Measurements from ENCODE around the gene EOLA1.
A peak's percentile ranks its signal among the peaks of the same experiment; 100 is the strongest.
"Not testable (repeated sequence)": the region's sequence is repeated elsewhere in the genome, so short reads cannot be mapped to it uniquely, and the experiment has no call there.

EOLA1 gene

DNA sequence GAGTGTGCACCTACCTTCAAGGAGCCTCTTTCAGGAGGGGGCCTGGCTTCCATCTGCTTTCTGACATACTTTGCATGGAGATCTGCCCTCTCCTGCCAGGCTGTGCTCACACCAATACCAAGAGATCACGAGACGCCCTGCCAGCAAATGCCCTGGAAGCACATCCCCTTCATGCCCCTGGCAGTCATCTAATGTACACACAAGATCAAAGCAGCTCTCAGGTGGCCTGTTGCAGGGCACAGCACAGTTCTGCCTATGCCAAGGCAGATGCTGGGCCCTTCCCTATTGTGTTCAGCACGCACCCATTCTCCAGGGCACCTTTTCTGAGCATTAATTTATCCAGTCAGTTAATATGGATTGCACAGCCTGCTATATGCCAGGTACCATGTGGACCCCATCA lies 7.9 kb upstream of the EOLA1 start:
- not testable (repeated sequence) for H3K4me3 ChIP-seq (ENCODE audit: low read length); H3K56ac ChIP-seq (ENCODE audit: low read length); H2BK5ac ChIP-seq (ENCODE audit: low read length); H4K5ac ChIP-seq (ENCODE audit: low read length); H3K27me3 ChIP-seq (ENCODE audit: insufficient read depth, low read length, poor library complexity); H3K4me1 ChIP-seq (ENCODE audit: control insufficient read depth, low read depth, low read length); H2BK15ac ChIP-seq (replicated peaks; ENCODE audit: low read depth); H3K36me3 ChIP-seq (ENCODE audit: control insufficient read depth, insufficient read depth, low read length); H3K4me2 ChIP-seq (ENCODE audit: low read length); H3K79me2 ChIP-seq (ENCODE audit: control insufficient read depth, insufficient read depth, low read length); H3K18ac ChIP-seq (ENCODE audit: low read length); H3K27ac ChIP-seq (ENCODE audit: low read depth, low read length); H3K4ac ChIP-seq (ENCODE audit: low read depth, low read length); H3K9ac ChIP-seq (ENCODE audit: low read length); H3K79me1 ChIP-seq (ENCODE audit: low read length); H4K8ac ChIP-seq (ENCODE audit: low read depth, low read length); DNase-seq; H2BK120ac ChIP-seq (ENCODE audit: low read depth, low read length); H2AK5ac ChIP-seq (ENCODE audit: low read length); H3K23ac ChIP-seq (ENCODE audit: low read length)
- WGBS (ENCODE audit: extremely low coverage, insufficient coverage, low lambda C conversion rate): no CpG with 5 or more reads among the region's 3 CpGs

DNA sequence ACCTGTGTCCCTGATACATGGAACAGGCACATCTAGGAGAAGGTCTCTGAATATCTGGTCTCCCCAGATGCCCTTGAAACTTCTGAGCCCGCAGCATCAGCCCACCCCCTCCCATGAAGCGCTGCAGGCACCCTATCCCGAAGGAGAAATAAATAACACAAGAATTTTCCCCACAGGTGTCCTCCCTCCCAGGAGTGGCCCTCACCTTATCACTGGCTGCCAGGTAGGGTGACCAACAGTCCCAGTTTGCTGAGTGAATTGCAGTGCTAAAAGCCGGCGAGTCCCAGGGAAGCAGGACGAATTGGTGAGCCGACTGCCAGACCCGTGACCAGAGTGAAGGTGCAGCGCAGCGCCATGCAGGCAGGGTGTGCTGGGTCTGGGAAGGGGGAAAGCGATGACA lies 6.8 kb upstream of the EOLA1 start:
- not testable (repeated sequence) for H3K4me2 ChIP-seq (ENCODE audit: low read length); H3K18ac ChIP-seq (ENCODE audit: low read length); H3K9ac ChIP-seq (ENCODE audit: low read length); H3K4ac ChIP-seq (ENCODE audit: low read depth, low read length); H2BK15ac ChIP-seq (replicated peaks; ENCODE audit: low read depth); H3K36me3 ChIP-seq (ENCODE audit: control insufficient read depth, insufficient read depth, low read length); H3K23ac ChIP-seq (ENCODE audit: low read length); H3K79me2 ChIP-seq (ENCODE audit: control insufficient read depth, insufficient read depth, low read length); H2BK5ac ChIP-seq (ENCODE audit: low read length); H2AK5ac ChIP-seq (ENCODE audit: low read length); H3K27ac ChIP-seq (ENCODE audit: low read depth, low read length); H3K4me1 ChIP-seq (ENCODE audit: control insufficient read depth, low read depth, low read length); H3K56ac ChIP-seq (ENCODE audit: low read length); H4K5ac ChIP-seq (ENCODE audit: low read length); H2BK120ac ChIP-seq (ENCODE audit: low read depth, low read length); H3K27me3 ChIP-seq (ENCODE audit: insufficient read depth, low read length, poor library complexity); H3K4me3 ChIP-seq (ENCODE audit: low read length); H3K79me1 ChIP-seq (ENCODE audit: low read length); H4K8ac ChIP-seq (ENCODE audit: low read depth, low read length); DNase-seq
- no CpG with 5 or more reads among the region's 11 CpGs for WGBS (ENCODE audit: extremely low coverage, insufficient coverage, low lambda C conversion rate)

DNA sequence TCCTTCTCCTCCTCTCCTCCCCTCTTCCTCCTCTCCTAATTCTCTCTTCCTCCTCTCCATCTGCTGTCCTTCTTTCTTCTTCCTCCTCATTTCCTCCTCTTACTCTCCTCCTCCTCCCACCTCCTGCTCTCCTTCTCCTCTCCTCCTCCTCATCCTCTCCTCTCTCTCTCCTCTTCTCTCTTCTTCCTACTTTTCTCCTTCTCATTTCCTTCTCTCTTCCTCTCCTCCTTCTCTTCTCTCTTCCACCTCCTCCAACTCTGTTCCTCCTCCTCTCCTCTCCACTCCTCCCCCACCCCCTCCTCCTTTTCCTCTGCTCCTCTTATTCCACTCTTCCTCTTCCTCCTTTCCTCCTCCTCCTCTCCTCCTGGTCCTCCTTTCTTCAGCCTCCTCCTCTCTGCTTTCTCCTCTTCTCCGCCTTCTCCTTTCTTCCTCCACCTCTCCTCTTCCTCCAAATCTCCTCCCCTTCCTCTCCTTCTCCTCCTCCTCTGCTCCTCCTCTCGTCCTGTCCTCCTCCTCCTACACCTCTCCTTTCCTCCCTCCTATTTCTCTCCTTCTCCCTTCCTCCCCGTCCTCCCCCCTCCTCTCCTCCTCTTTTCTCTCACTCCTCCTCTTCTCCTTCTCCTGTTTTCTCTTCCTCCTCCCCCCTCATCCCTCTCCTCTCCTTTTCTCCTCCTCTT lies 5.7 kb upstream of the EOLA1 start:
- H3K4ac ChIP-seq (ENCODE audit: low read depth, low read length); H3K36me3 ChIP-seq (ENCODE audit: control insufficient read depth, insufficient read depth, low read length); H3K9ac ChIP-seq (ENCODE audit: low read length); H3K79me2 ChIP-seq (ENCODE audit: control insufficient read depth, insufficient read depth, low read length); H3K18ac ChIP-seq (ENCODE audit: low read length); H2BK120ac ChIP-seq (ENCODE audit: low read depth, low read length); H3K23ac ChIP-seq (ENCODE audit: low read length); H3K4me2 ChIP-seq (ENCODE audit: low read length); H4K8ac ChIP-seq (ENCODE audit: low read depth, low read length); H3K27ac ChIP-seq (ENCODE audit: low read depth, low read length); H3K56ac ChIP-seq (ENCODE audit: low read length); H2AK5ac ChIP-seq (ENCODE audit: low read length); DNase-seq; H3K27me3 ChIP-seq (ENCODE audit: insufficient read depth, low read length, poor library complexity); H3K79me1 ChIP-seq (ENCODE audit: low read length); H3K4me3 ChIP-seq (ENCODE audit: low read length); H3K4me1 ChIP-seq (ENCODE audit: control insufficient read depth, low read depth, low read length); H2BK15ac ChIP-seq (replicated peaks; ENCODE audit: low read depth); H2BK5ac ChIP-seq (ENCODE audit: low read length); H4K5ac ChIP-seq (ENCODE audit: low read length): not testable (repeated sequence)
- WGBS (ENCODE audit: extremely low coverage, insufficient coverage, low lambda C conversion rate): no CpG with 5 or more reads among the region's 3 CpGs

DNA sequence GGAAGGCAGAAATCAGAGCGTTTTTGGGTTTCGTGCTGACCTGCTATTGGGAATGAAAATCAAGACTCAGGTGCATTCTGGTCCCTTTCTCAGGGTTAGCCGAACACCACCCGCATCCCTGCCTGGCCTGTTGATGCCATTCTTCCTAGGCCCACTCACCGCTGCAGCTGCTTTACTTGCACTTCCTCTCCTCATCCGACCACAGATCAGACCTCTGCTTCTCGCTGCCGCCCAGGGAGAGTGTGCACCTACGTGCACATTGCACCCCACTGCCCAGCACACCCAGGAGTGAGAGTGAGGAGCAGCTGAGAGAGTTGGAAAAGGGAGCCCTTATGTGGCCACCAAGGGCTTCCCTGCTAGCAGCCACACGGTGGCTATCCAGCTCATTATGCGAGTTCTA lies 3.3 kb upstream of the EOLA1 start:
- DNase-seq; H3K79me2 ChIP-seq (ENCODE audit: control insufficient read depth, insufficient read depth, low read length); H3K79me1 ChIP-seq (ENCODE audit: low read length); H2BK15ac ChIP-seq (replicated peaks; ENCODE audit: low read depth); H4K8ac ChIP-seq (ENCODE audit: low read depth, low read length); H3K27ac ChIP-seq (ENCODE audit: low read depth, low read length); H4K5ac ChIP-seq (ENCODE audit: low read length); H2AK5ac ChIP-seq (ENCODE audit: low read length); H3K27me3 ChIP-seq (ENCODE audit: insufficient read depth, low read length, poor library complexity); H3K36me3 ChIP-seq (ENCODE audit: control insufficient read depth, insufficient read depth, low read length); H3K4me2 ChIP-seq (ENCODE audit: low read length); H2BK120ac ChIP-seq (ENCODE audit: low read depth, low read length); H3K23ac ChIP-seq (ENCODE audit: low read length); H3K4me1 ChIP-seq (ENCODE audit: control insufficient read depth, low read depth, low read length); H2BK5ac ChIP-seq (ENCODE audit: low read length); H3K4ac ChIP-seq (ENCODE audit: low read depth, low read length); H3K9ac ChIP-seq (ENCODE audit: low read length); H3K18ac ChIP-seq (ENCODE audit: low read length); H3K56ac ChIP-seq (ENCODE audit: low read length); H3K4me3 ChIP-seq (ENCODE audit: low read length): not testable (repeated sequence)
- no CpG with 5 or more reads among the region's 11 CpGs for WGBS (ENCODE audit: extremely low coverage, insufficient coverage, low lambda C conversion rate)

DNA sequence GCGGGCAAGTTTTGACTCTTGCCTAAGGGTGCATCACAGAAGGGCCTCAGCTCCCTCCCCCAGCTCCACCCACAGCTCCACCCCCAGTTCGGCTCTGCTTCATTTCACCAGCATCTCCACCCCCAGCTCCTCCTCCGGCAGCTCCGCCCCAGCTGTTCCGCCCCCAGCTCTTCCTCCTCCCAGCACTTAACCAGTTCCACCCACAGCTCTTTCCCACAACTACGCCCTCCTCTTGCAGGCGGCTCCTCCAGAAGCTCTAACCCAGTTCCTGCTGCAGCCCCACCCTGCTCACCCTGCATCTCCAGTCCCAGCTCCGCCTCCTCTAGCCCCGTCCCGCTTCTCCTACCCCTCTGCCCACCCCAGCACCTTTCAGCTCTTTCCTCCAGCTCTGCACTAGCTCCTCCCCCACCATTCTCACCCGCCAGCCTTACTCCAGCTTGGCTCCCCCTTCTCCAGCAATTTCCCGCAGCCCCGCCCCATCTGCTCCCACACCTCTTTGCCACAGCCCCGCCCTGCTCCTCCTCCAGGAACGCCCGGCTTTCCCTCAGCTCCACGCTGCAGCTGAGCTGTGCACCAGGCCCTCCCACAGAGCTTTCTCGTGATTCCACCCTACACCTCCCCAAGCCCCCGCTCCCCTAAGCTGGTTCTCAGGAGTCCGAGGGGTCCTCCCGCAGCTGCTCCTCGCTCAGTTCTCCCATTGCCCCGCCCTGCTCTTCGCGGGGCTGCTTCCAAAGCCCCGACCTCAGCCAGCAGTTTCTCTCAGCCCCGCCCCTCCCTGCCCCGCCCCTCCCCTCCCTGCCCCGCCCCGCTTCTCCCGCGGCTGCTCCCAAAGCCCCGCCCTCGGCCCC lies 1.3 kb upstream of the EOLA1 start:
- no CpG with 5 or more reads among the region's 34 CpGs for WGBS (ENCODE audit: extremely low coverage, insufficient coverage, low lambda C conversion rate)
- Histone ChIP-seq H3K18ac (ENCODE audit: low read length) (peak overlapping the region; percentile 16), H3K23ac (ENCODE audit: low read length) (no peak overlapping the region), H3K27ac (ENCODE audit: low read depth, low read length) (peak overlapping the region; percentile 51), H3K4ac (ENCODE audit: low read depth, low read length) (no peak overlapping the region), H3K4me1 (ENCODE audit: control insufficient read depth, low read depth, low read length) (no peaks in the 10 kb centered on the region), H3K9ac (ENCODE audit: low read length) (peak overlapping the region; percentile 61), H4K8ac (ENCODE audit: low read depth, low read length) (no peak overlapping the region), H3K4me3 (ENCODE audit: low read length) (peak overlapping the region; percentile 38), H3K27me3 (ENCODE audit: insufficient read depth, low read length, poor library complexity) (no peaks in the 10 kb centered on the region), H3K56ac (ENCODE audit: low read length) (peak overlapping the region; percentile 78), H3K79me2 (ENCODE audit: control insufficient read depth, insufficient read depth, low read length) (no peaks in the 10 kb centered on the region), H2BK5ac (ENCODE audit: low read length) (no peak overlapping the region), H2BK120ac (ENCODE audit: low read depth, low read length) (no peak overlapping the region), H3K79me1 (ENCODE audit: low read length) (no peaks in the 10 kb centered on the region), H2AK5ac (ENCODE audit: low read length) (no peak overlapping the region), H2BK15ac (replicated peaks; ENCODE audit: low read depth) (no peak overlapping the region), H3K4me2 (ENCODE audit: low read length) (no peak overlapping the region), H3K36me3 (ENCODE audit: control insufficient read depth, insufficient read depth, low read length) (no peaks in the 10 kb centered on the region), H4K5ac (ENCODE audit: low read length) (no peak overlapping the region)
- peak; percentile 96 for DNase-seq

All from mesendoderm (in vitro differentiated cells).